NCI-H446 treated with DMSO at 0.1 percent for 48 hours (cell line): ENCODE data around the gene PDIK1L.

Source experiments
- DNase-seq: peaks from one replicate; lab custom pipeline; 2025; lab: John Stamatoyannopoulos, UW

The PDIK1L gene

DNA sequence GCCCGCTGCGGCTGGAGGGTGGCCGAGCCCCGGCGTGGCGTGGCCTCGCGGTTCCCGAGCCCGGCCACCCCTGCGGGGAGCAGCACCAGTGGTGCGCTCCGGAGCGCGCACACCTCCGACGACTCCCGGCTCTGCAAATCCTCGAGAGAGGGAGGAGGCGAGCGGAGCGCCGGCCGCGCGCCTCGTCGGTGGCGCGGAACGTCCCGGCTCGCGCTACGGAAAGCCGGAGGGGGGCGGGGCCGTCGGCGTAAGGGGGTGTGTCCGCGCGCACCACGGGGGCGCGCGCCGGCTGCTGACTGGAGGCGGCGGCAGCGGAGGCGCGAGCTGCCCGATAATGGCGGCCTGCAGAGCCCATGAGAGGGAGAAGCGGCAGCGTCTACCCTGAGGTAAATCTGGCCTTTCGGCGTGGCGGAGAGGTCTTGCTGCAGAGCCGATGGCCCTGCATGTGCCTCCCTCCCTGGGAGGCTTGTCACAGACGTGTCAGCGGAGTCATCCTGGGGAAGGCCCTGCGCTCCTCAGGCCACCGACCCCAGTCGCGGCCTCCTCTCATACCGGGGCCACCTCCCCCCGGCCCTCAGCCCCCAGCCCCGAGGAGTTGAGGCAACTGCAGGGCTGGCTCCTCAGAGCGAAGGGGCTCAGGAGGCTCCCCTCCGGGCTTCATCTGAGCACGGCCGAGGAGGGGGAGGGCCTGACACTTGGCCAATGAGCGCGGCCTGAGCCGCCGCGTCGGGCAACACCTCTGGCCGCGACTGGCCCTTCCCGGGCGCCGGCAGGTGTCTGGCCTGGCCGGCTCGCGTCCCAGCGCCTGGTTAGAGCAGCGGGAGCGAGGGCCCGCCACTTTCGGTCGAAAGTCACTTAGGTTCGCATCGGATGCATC lies at the start of gene PDIK1L:
Gene PDIK1L (plus strand): TSS at position 295 of the 877 bp plus-strand sequence. CDS start 2,485 bp downstream, outside the sequence.
- DNase-seq: peak; percentile 89

GRCh38 chr1:26064553-26064952 lies 47.1 kb upstream of the PDIK1L start:
- DNase-seq: no peak

DNA sequence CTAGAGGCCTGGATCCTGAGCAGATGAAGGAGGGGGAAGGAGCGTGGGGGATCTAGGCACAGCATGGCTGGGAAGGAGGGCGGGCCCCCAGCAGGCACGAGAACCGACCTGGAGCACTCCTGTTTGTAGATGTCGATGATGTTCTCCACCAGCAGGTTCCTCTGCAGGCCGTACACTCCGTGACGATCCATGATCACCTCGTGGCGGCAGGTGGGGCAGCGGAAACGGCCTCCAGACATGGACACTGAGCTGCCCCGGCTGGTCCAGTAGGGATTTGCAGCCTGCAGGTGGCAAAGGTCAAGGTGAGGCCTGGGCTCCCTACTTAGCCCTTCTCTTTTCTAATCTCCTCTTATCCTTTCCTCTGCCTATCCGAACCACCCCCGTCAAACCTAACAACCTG lies 45.5 kb upstream of the PDIK1L start:
- DNase-seq: no peak

DNA sequence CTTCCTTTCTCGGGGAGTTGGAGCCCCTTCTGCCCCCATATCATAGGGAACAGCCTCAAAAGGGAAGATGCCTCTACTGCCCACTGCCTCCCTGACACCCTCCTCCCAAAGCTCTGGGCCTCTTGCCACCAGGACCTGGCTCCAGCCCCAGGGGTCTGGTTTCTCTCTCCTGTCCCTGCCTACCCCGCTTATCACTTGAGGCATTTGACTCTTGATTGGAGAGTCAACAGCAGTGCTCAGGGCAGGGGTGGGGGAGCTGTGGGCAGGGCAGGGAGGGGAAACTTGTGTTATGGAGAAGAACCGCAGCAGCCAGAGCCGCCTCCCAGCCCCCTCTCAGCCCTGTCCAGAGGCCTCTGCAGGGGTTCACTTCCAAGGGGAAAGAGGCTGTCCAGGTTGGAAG lies 44.8 kb upstream of the PDIK1L start:
- DNase-seq: no peak

DNA sequence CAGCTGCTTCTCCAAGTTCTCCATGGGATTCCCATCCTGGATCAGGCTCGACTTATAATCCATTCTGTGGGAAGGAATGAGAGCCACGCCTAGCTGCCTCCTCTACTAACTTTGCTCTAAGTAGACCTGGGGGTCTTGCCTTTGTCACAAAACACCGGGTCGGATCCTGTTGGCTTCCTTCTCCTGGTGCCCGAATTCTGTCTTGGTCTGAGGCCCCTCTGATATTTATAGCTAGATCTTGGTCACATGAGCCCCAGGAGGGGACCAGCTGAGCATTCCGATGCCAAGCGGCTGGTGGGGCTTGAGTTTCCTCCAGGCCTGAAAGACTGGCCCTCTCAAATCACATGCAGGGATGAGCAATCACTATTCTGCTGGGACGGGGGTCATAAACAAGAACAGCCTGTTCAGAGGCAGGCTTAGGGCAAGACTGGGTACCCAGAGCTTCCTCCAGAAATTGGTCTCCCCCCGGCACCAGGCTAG lies 44.2 kb upstream of the PDIK1L start, which contains the start of gene TRIM63:
Gene TRIM63 (minus strand): TSS at position 199 of the 480 bp plus-strand sequence. CDS start 136 bp downstream, at position 63.
- DNase-seq: no peak

GRCh38 chr1:26069941-26070295 lies 41.7 kb upstream of the PDIK1L start:
- no peak for DNase-seq

GRCh38 chr1:26070296-26070962 lies 41.2 kb upstream of the PDIK1L start:
- DNase-seq: no peak

DNA sequence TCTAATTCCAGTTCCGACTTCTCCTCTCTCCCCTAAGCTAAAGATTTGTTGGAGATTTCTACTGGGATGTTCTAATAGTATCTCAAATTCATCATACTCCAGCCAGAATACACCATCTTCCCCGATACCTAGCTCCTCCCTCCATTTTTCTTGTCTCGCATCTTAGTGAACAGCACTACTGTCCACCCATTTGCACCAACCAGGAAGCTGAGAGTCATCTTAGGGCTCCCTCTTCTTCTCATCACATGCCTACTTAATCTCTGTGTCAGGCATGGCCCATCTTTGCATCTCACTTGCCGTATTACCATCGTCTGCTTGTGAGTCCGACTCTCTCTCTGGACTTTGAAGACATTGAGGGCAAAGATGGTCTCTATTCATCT lies 40.7 kb upstream of the PDIK1L start:
- DNase-seq: no peak

- no peak for DNase-seq
These were observed 39.3 kb upstream of the PDIK1L start for GRCh38 chr1:26072305-26072704.

DNA sequence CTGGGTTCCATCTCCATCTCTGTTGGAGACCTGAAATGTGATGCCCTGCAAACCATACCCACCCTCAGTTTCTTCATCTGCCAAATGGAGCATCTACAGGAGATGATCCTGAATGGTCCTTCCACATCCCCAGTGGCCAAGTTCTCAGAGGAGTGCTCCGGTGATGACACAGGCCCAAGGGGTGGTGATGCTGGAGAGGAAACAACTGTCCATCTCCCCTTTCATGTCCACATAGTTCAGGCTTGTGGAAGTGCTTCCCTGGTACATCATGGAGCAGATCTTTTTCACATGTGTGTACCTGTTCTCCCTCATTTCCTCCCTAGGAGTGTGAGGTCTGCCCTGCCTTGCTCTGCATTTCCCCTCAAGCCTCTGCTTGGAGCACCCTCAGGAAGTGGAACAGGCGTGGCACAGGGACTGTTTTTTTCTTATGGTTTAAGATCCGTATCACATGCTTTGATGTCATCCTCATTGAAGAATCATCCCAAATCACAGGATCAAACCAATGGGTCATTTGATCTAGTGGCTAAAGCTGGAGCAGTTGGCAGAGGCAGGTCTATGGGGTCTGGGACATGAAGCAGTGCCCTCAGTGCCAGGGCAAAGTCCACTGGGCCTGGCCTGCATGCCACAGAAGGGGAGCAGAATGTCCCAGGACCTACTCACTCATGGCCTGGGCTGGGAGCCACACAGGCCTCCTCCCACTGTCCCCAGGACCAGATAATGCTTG lies 36.0 kb upstream of the PDIK1L start:
- DNase-seq: no peak

- DNase-seq: no peak
These were observed 34.1 kb upstream of the PDIK1L start for GRCh38 chr1:26077524-26077923.

GRCh38 chr1:26078286-26079177 lies 33.1 kb upstream of the PDIK1L start:
- no peak for DNase-seq

DNA sequence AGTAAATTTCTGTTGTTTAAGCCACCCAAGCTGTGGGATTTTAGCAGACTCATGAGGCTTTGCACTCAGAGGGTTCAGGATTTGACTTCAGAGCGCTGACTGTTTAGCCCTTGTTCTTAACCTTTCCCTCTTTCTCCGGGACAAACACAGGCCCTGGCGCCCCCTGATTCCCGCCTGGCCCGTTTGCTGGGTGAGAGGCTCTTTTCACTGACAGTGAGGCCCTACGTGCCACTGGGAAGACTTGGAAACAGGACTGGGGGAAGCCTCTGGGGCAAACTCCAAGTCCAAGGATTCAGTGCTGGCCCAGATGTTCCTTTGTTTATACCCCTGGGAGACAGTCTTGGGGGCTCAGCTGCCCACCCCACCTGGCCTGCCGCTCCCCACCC lies 32.5 kb upstream of the PDIK1L start:
- no peak for DNase-seq

GRCh38 chr1:26079960-26080814 lies 31.4 kb upstream of the PDIK1L start:
- no peak for DNase-seq

DNA sequence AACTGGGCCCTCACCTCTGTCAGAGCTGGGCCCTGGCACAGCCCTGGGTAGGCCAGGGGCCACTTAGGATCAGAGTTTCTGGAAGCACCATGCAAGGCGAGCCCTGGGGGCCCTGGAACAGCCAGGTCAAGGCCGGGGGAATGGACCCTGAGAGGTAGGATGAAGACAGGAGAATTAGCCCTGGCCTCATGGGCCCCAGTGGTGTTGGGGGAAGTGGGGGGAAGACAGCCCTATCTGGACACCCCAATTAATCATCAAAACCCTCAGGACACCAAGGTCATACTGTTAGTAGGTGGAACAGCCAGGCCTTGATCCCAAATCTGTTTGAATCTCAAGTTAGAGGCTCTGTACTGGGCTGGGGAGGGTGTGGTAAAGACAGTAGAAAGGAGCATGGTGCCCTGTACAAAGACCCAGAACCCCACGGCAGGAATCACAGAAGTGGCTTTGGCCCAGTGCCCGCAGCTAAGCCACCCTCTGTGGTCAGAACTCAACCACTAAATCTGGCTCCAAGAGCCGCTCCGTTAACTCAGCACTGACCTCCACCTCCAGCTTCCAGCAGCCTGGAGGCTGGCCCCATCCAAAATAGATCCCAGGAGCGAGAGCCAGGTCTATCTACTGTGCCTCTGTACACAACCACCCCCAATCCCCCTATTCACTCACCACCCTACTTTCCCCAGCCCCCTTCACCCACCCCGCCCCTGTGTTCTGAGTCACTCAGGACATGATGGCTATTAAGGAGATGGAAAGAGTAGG lies 30.2 kb upstream of the PDIK1L start:
- DNase-seq: no peak

DNA sequence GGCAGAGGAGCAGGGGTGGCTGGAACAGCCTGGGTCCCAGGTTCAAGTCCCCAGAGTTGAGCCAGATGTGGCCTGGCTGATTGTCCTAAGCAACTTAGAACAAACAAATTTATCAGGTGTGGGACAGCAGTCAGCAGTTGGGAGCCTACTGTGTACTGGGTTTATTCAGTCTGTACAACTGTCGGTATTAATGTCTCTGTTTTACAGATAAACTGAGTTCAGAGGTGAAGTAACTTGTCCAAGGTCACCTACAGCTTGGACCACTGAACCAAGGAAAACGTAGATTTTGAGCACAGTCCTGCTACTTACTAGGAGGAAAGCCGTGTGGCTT lies 29.6 kb upstream of the PDIK1L start:
- no peak for DNase-seq

DNA sequence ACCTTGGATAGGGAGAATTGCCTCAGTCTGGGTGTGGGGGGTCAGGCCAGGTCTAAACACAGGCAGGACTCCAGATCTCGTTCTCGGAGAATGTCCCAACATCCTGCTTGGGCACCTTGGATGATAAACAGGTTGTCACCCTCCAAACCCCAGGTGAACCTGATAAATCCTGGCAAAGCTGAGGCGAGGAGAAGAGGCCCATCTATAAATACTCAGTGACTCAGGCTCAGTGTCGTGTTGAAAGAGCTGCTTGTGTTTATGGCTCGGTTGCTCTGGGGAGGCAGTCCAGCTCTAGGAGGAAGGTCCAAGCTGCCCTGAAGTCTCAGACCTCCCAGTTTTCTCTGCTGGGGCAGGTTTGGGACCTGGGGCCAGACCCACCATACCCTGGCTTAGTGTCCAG lies 28.4 kb upstream of the PDIK1L start:
- no peak for DNase-seq

DNA sequence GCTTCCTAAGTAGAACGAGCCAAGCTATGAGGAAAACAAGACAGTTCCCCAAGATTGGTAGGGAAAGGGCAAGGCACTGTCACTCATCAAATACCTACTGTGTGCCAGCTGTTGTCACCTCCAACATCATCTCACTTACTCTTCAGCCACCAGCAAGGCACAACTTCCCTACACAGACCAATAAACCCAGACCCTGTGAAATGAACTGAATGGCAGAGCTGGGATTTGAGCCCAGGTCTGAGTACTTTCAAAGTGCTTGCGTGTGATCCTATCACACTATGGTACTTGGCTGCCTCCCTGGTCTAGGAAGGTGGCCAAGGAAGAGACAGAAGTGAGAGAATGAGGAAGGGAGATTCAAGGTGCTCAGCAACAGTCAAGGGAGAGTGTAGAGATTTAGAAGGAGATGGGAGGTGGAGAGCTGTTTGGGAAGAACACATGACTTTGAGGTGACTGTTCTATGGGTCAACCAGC lies 27.5 kb upstream of the PDIK1L start:
- DNase-seq: no peak

DNA sequence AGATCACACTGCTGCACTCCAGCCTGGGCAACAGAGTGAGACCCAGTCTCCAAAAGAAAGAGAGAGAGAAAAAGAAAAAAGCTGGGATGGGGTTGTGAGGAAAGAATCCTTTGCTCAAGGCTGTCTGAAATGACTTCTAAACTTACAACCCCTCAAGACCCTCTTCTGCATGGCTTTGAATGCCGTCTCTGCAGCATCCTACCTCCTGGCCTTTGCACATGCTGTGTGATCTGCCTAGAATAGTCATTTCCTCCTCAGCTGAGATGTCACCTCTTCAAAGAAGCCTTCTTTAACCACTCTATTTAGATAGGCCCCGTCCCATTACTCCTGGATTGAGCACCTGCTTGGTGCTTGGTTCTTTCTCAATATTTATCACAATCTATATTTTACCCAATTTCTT lies 26.8 kb upstream of the PDIK1L start:
- DNase-seq: no peak

GRCh38 chr1:26089125-26089524 lies 22.5 kb upstream of the PDIK1L start:
- DNase-seq: no peak
